GM12878 (cell line): ENCODE results near the gene ADIPOQ. TPM values are rescaled to one million over a fixed set of nuclear protein-coding genes. Genes with fewer than 3 reads are reported as not detected.

Experiments
- ATAC-seq: fragments of 200-7000 bp; cut with Tn5 transposase; 3 replicates; pipeline ENCODE4 v1.9.1; 2020; ENCODE audit warnings: mild to moderate bottlenecking, moderate library complexity
- BruUV-seq: library from RNA; stranded (reverse); fragments of 400-500 nt; replicated peaks from 2 replicates; lab custom pipeline; 2021; lab: Mats Ljungman, UMichigan
- CTCF ChIA-PET: fragments of 300-600 bp; sonication (Branson Sonifier 250); formaldehyde crosslinking; extraction: SDS; loops from one replicate; lab custom pipeline; 2021; ENCODE audit warnings: inconsistent platforms; lab: Yijun Ruan, JAX
- POLR2A ChIA-PET: fragments of 350-600 bp; formaldehyde crosslinking; extraction: SDS; loops from one replicate; lab custom pipeline; 2021; ENCODE audit warnings: inconsistent platforms; lab: Charles Lee
- RAD21 ChIA-PET: fragments of 300-600 bp; sonication (Branson Sonifier 250); formaldehyde crosslinking; loops from one replicate; lab custom pipeline; 2023; ENCODE audit warnings: antibody characterized with exemption; ENCODE audit not compliant: unreplicated experiment; lab: Charles Lee
- SMC1A ChIA-PET: fragments of 300-600 bp; sonication (Branson Sonifier 250); formaldehyde crosslinking; loops from one replicate; lab custom pipeline; 2023; ENCODE audit not compliant: unreplicated experiment, uncharacterized antibody; lab: Charles Lee
- DNase-seq: peaks from one replicate; pipeline ENCODE4 v3.0.0-alpha.2; 2011; ENCODE audit warnings: low read depth, low spot score
- FAIRE-seq: peaks from 3 replicates; lab custom pipeline; 2011; peaks lifted over from hg19 to GRCh38; lab: Jason Lieb, UNC
- H2AFZ ChIP-seq: 2 replicates; pipeline ENCODE4 v1.6.0; 2011; ENCODE audit warnings: low read depth, low read length, control low read depth; ENCODE audit not compliant: control insufficient read depth
- H3K27ac ChIP-seq: 2 replicates; pipeline ENCODE4 v1.5.1; 2011; ENCODE audit warnings: control low read depth; ENCODE audit not compliant: control insufficient read depth, insufficient read depth
- H3K27me3 ChIP-seq, 2 experiments: replicated peaks in 1 of 2; 2 replicates each; pipeline versions ENCODE4 v1.6.0 to v1.6.1; 2011; ENCODE audit warnings: low read length in 1 of 2; ENCODE audit not compliant: control insufficient read depth in 2 of 2, insufficient read depth in 2 of 2
- H3K36me3 ChIP-seq, 2 experiments: 2 replicates each; pipeline ENCODE4 v1.5.1; 2011; ENCODE audit warnings: low read length in 1 of 2; ENCODE audit not compliant: control insufficient read depth in 2 of 2, insufficient read depth in 2 of 2
- H3K4me1 ChIP-seq: 2 replicates; pipeline ENCODE4 v1.6.1; 2011; ENCODE audit warnings: mild to moderate bottlenecking, low read length, moderate library complexity, mixed read lengths; ENCODE audit not compliant: control insufficient read depth, insufficient read depth
- H3K4me2 ChIP-seq: 2 replicates; pipeline ENCODE4 v1.6.0; 2011; ENCODE audit warnings: control low read depth; ENCODE audit not compliant: control insufficient read depth, insufficient read depth
- H3K4me3 ChIP-seq: fragments of 200-600 bp; sonication (generic); 2 replicates; pipeline ENCODE4 v1.5.1; 2016
- H3K79me2 ChIP-seq: 2 replicates; pipeline ENCODE4 v1.6.0; 2011; ENCODE audit warnings: low read length; ENCODE audit not compliant: control insufficient read depth, insufficient read depth
- H3K9ac ChIP-seq: 2 replicates; pipeline ENCODE4 v1.8.0; 2011; ENCODE audit warnings: low read length, control low read depth, mixed read lengths; ENCODE audit not compliant: control insufficient read depth, insufficient read depth
- H3K9me3 ChIP-seq: replicated peaks from 3 replicates; pipeline ENCODE4 v1.5.1; 2011; ENCODE audit warnings: mild to moderate bottlenecking, low read length; ENCODE audit not compliant: control insufficient read depth, insufficient read depth
- H4K20me1 ChIP-seq: 2 replicates; pipeline ENCODE4 v1.6.0; 2011; ENCODE audit not compliant: control insufficient read depth, insufficient read depth
- MYB ChIP-seq: fragments of 150-350 bp; IDR thresholded peaks from 2 replicates; pipeline ENCODE4 v1.6.1; 2014; ENCODE audit warnings: mild to moderate bottlenecking, low read depth, low read length, borderline replicate concordance
- ZBED1 ChIP-seq: IDR thresholded peaks from 2 replicates; pipeline ENCODE4 v1.6.1; 2016; ENCODE audit warnings: borderline replicate concordance
- WGBS: methylation state at CpG from one replicate; pipeline ENCODE4 v1.1.6; 2016; ENCODE audit warnings: low lambda C conversion rate; ENCODE audit not compliant: insufficient replicate concordance, insufficient coverage; ENCODE audit errors: missing lambda C conversion rate; 5-methylcytosine and 5-hydroxymethylcytosine counted together
- in situ Hi-C: fragments of 300-500 bp; cut with MboI; formaldehyde crosslinking; loops from 9 replicates; pipeline ENCODE4 v1.14.3; 2018; ENCODE audit warnings: mixed read lengths
- intact Hi-C: fragments of 100-400 bp; cut with micrococcal nuclease; formaldehyde crosslinking; loops from one replicate; pipeline ENCODE4 v1.14.2; 2022; ENCODE audit not compliant: unreplicated experiment
- polyA plus RNA-seq, 11 experiments: library from polyadenylated mRNA; depleted of rRNA in 4 of 11; unstranded in 6 of 11; stranded (reverse) in 5 of 11; fragments of >200 nt; fragmentation: Nextera tagmentation in 4 of 11; fragmentation: Illumina TruSeq in 1 of 11; extraction: Ambion mirVana in 4 of 11; extraction: Trizol in 1 of 11; gene quantifications; 1 replicate in 1 of 11; 2 replicates in 10 of 11; pipeline versions ENCODE4 v1.2.1 to v1.2.3, GENCODE V29; 2011 to 2016; ENCODE audit warnings: inconsistent platforms in 2 of 11, missing spikeins in 2 of 11, low read depth in 1 of 11
- total RNA-seq, 4 experiments: library from RNA; depleted of rRNA in 3 of 4; stranded (reverse); fragments of >200 nt in 3 of 4; fragmentation: Illumina TruSeq in 1 of 4; extraction: Trizol in 1 of 4; gene quantifications; 2 replicates each; pipeline versions ENCODE4 v1.2.1 to v1.2.3, GENCODE V29; 2013 to 2021
- TF ChIP-seq, protein P1 (sequence below): IDR thresholded peaks from 2 replicates; pipeline ENCODE4 v1.6.1; 2011; ENCODE audit warnings: borderline replicate concordance, low read depth, mild to moderate bottlenecking, moderate library complexity, low read length; ENCODE audit not compliant: insufficient read depth, poor library complexity, severe bottlenecking
- TF ChIP-seq, protein P2 (sequence below): fragments of 450-650 bp; IDR thresholded peaks from 2 replicates; pipeline ENCODE4 v1.6.1; 2017; ENCODE audit warnings: low read depth, mild to moderate bottlenecking, moderate library complexity
- TF ChIP-seq, protein P3 (sequence below): fragments of 150-350 bp; IDR thresholded peaks from 2 replicates; pipeline ENCODE4 v1.6.1; 2016; ENCODE audit warnings: low read depth, low read length

The ADIPOQ gene
- total and polyA plus RNA-seq, 10 of the 15 experiments (the other 5 are each of a cell fraction or from before 2014, with no cell fraction given): not detected

DNA sequence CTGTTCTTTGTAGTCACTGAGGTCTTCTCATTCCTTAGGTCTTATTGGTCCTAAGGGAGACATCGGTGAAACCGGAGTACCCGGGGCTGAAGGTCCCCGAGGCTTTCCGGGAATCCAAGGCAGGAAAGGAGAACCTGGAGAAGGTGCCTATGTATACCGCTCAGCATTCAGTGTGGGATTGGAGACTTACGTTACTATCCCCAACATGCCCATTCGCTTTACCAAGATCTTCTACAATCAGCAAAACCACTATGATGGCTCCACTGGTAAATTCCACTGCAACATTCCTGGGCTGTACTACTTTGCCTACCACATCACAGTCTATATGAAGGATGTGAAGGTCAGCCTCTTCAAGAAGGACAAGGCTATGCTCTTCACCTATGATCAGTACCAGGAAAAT is 11.6 kb downstream of the ADIPOQ start:
- Histone ChIP-seq H3K79me2 (no peaks in the 10 kb centered on the region), H3K27me3 (peaks cover 0 to under 1% of the 10 kb centered on the region in 2 experiments; a peak in 3 of 4 replicates), H3K27ac (no peak overlapping the region), H3K4me2 (no peak overlapping the region), H3K9ac (no peak overlapping the region), H3K36me3 (no peaks in the 10 kb centered on the region), H3K9me3 (no peaks in the 10 kb centered on the region; the same call in 2 of the 3 replicates), H2AFZ (no peak overlapping the region), H3K4me1 (no peaks in the 10 kb centered on the region), H3K4me3 (no peak overlapping the region), H4K20me1 (no peaks in the 10 kb centered on the region)
- TF ChIP-seq, protein P1, sequence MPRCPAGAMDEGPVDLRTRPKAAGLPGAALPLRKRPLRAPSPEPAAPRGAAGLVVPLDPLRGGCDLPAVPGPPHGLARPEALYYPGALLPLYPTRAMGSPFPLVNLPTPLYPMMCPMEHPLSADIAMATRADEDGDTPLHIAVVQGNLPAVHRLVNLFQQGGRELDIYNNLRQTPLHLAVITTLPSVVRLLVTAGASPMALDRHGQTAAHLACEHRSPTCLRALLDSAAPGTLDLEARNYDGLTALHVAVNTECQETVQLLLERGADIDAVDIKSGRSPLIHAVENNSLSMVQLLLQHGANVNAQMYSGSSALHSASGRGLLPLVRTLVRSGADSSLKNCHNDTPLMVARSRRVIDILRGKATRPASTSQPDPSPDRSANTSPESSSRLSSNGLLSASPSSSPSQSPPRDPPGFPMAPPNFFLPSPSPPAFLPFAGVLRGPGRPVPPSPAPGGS: no peak
- no peak for TF ChIP-seq ZBED1
- TF ChIP-seq, protein P2, sequence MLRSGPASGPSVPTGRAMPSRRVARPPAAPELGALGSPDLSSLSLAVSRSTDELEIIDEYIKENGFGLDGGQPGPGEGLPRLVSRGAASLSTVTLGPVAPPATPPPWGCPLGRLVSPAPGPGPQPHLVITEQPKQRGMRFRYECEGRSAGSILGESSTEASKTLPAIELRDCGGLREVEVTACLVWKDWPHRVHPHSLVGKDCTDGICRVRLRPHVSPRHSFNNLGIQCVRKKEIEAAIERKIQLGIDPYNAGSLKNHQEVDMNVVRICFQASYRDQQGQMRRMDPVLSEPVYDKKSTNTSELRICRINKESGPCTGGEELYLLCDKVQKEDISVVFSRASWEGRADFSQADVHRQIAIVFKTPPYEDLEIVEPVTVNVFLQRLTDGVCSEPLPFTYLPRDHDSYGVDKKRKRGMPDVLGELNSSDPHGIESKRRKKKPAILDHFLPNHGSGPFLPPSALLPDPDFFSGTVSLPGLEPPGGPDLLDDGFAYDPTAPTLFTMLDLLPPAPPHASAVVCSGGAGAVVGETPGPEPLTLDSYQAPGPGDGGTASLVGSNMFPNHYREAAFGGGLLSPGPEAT: no peak
- no peak for TF ChIP-seq MYB
- TF ChIP-seq, protein P3, sequence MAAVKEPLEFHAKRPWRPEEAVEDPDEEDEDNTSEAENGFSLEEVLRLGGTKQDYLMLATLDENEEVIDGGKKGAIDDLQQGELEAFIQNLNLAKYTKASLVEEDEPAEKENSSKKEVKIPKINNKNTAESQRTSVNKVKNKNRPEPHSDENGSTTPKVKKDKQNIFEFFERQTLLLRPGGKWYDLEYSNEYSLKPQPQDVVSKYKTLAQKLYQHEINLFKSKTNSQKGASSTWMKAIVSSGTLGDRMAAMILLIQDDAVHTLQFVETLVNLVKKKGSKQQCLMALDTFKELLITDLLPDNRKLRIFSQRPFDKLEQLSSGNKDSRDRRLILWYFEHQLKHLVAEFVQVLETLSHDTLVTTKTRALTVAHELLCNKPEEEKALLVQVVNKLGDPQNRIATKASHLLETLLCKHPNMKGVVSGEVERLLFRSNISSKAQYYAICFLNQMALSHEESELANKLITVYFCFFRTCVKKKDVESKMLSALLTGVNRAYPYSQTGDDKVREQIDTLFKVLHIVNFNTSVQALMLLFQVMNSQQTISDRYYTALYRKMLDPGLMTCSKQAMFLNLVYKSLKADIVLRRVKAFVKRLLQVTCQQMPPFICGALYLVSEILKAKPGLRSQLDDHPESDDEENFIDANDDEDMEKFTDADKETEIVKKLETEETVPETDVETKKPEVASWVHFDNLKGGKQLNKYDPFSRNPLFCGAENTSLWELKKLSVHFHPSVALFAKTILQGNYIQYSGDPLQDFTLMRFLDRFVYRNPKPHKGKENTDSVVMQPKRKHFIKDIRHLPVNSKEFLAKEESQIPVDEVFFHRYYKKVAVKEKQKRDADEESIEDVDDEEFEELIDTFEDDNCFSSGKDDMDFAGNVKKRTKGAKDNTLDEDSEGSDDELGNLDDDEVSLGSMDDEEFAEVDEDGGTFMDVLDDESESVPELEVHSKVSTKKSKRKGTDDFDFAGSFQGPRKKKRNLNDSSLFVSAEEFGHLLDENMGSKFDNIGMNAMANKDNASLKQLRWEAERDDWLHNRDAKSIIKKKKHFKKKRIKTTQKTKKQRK: no peak
- RAD21 ChIA-PET: no interaction called here
- SMC1A ChIA-PET: no interaction called here
- POLR2A ChIA-PET: no interaction called here
- BruUV-seq: no TSS peak
- CTCF ChIA-PET: interaction anchor here (1.7 kb wide), 1 partner anchor 311 kb away, joined by 5 read pairs; no protein-coding TSS in a partner anchor
- intact Hi-C loops: no loop called here
- FAIRE-seq (no peak), DNase-seq (no peak), ATAC-seq (no peak)
- 89% methylated on average over 8 of the region's 8 CpGs for WGBS
- in situ Hi-C loops: loop anchor here (5.0 kb wide), 1 partner anchor 73 kb away; no protein-coding TSS in a partner anchor
